IMR-90 (cell line): ENCODE data around the gene EIF4B. TPM values are rescaled to one million over a fixed set of nuclear protein-coding genes. Genes with fewer than 3 reads are reported as not detected.

Source experiments
- ATAC-seq: fragments of 200-7000 bp; cut with Tn5 transposase; 2 replicates; pipeline ENCODE4 v1.9.1; 2020; ENCODE audit warnings: low read depth, mild to moderate bottlenecking, moderate library complexity
- BruUV-seq: library from RNA; stranded (reverse); fragments of 400-500 nt; replicated peaks from 2 replicates; lab custom pipeline; 2021; lab: Mats Ljungman, UMichigan
- CTCF ChIA-PET: fragments of 300-600 bp; formaldehyde crosslinking; extraction: SDS; loops from one replicate; lab custom pipeline; 2021; ENCODE audit warnings: antibody characterized with exemption; lab: Yijun Ruan, JAX
- POLR2A ChIA-PET: fragments of 300-600 bp; sonication (Branson Sonifier 250); formaldehyde crosslinking; loops from one replicate; lab custom pipeline; 2022; ENCODE audit warnings: antibody characterized with exemption; ENCODE audit not compliant: unreplicated experiment; lab: Charles Lee
- DNase-seq: peaks from one replicate; pipeline ENCODE4 v3.0.0; 2013
- H2AFZ ChIP-seq: replicated peaks from 2 replicates; pipeline ENCODE3; 2013; ENCODE audit warnings: low read length, mild to moderate bottlenecking; ENCODE audit not compliant: poor library complexity
- H2AK5ac ChIP-seq: 2 replicates; pipeline ENCODE4 v1.6.1; 2013; ENCODE audit warnings: low read depth, low read length, inconsistent platforms
- H2AK9ac ChIP-seq: replicated peaks from 2 replicates; pipeline ENCODE3; 2013; ENCODE audit warnings: mild to moderate bottlenecking, low read depth, low read length, moderate library complexity; ENCODE audit not compliant: poor library complexity
- H2BK120ac ChIP-seq: 2 replicates; pipeline ENCODE4 v1.6.1; 2013; ENCODE audit warnings: low read depth, low read length, inconsistent platforms
- H2BK15ac ChIP-seq: 3 replicates; pipeline ENCODE4 v1.6.1; 2013; ENCODE audit warnings: low read depth, low read length, inconsistent platforms
- H2BK20ac ChIP-seq: 2 replicates; pipeline ENCODE4 v1.6.1; 2013; ENCODE audit warnings: low read depth, mild to moderate bottlenecking, inconsistent platforms, low read length, moderate library complexity
- H2BK5ac ChIP-seq: 2 replicates; pipeline ENCODE4 v1.6.1; 2013; ENCODE audit warnings: mild to moderate bottlenecking, low read depth, low read length, inconsistent platforms; ENCODE audit not compliant: poor library complexity, severe bottlenecking
- H3K14ac ChIP-seq: replicated peaks from 2 replicates; pipeline ENCODE4 v1.6.1; 2013; ENCODE audit warnings: low read depth, low read length, inconsistent platforms
- H3K18ac ChIP-seq: 2 replicates; pipeline ENCODE4 v1.6.1; 2013; ENCODE audit warnings: low read depth, low read length, control low read depth
- H3K23ac ChIP-seq: 2 replicates; pipeline ENCODE4 v1.6.1; 2013; ENCODE audit warnings: low read depth, low read length, inconsistent platforms
- H3K27ac ChIP-seq: 2 replicates; pipeline ENCODE4 v1.5.1; 2013; ENCODE audit warnings: mild to moderate bottlenecking, control low read depth, low read length; ENCODE audit not compliant: insufficient read depth
- H3K27me3 ChIP-seq: 2 replicates; pipeline ENCODE4 v1.6.1; 2013; ENCODE audit warnings: low read length; ENCODE audit not compliant: control insufficient read depth, insufficient read depth
- H3K36me3 ChIP-seq: 2 replicates; pipeline ENCODE4 v1.6.1; 2013; ENCODE audit warnings: low read length, mixed read lengths; ENCODE audit not compliant: control insufficient read depth, insufficient read depth
- H3K4ac ChIP-seq: 2 replicates; pipeline ENCODE4 v1.6.1; 2013; ENCODE audit warnings: low read depth, low read length, inconsistent platforms
- H3K4me1 ChIP-seq: 2 replicates; pipeline ENCODE4 v1.6.1; 2013; ENCODE audit warnings: low read length, mixed read lengths; ENCODE audit not compliant: control insufficient read depth, insufficient read depth
- H3K4me2 ChIP-seq: 2 replicates; pipeline ENCODE4 v1.6.1; 2013; ENCODE audit warnings: low read depth, mild to moderate bottlenecking, control low read depth, low read length, moderate library complexity
- H3K4me3 ChIP-seq: 2 replicates; pipeline ENCODE4 v1.5.1; 2013; ENCODE audit warnings: low read depth, mild to moderate bottlenecking, control low read depth, low read length, moderate library complexity; ENCODE audit not compliant: insufficient read depth
- H3K56ac ChIP-seq: 2 replicates; pipeline ENCODE4 v1.6.1; 2013; ENCODE audit warnings: low read length, inconsistent platforms; ENCODE audit not compliant: insufficient read depth; ENCODE audit errors: extremely low read depth
- H3K79me1 ChIP-seq, 2 experiments: 2 replicates each; pipeline ENCODE4 v1.6.1; 2013; ENCODE audit warnings: low read length in 2 of 2, inconsistent platforms in 1 of 2, low read depth in 1 of 2
- H3K9ac ChIP-seq: 2 replicates; pipeline ENCODE4 v1.6.1; 2013; ENCODE audit warnings: low read depth, low read length, control low read depth
- H3K9me1 ChIP-seq: 2 replicates; pipeline ENCODE4 v1.6.1; 2013; ENCODE audit warnings: low read length, inconsistent platforms; ENCODE audit not compliant: insufficient read depth
- H3K9me3 ChIP-seq: 2 replicates; pipeline ENCODE4 v1.6.1; 2013; ENCODE audit warnings: low read length; ENCODE audit not compliant: control insufficient read depth, insufficient read depth
- H4K20me1 ChIP-seq: 2 replicates; pipeline ENCODE4 v1.6.1; 2013; ENCODE audit warnings: low read length, inconsistent platforms; ENCODE audit not compliant: insufficient read depth
- H4K5ac ChIP-seq: 2 replicates; pipeline ENCODE4 v1.6.1; 2013; ENCODE audit warnings: mild to moderate bottlenecking, low read depth, low read length, control low read depth
- H4K8ac ChIP-seq, 2 experiments: 2 replicates each; pipeline ENCODE4 v1.6.1; 2013; ENCODE audit warnings: low read depth in 2 of 2, low read length in 2 of 2, control low read depth in 1 of 2, inconsistent platforms in 1 of 2
- H4K91ac ChIP-seq: 2 replicates; pipeline ENCODE4 v1.6.1; 2013; ENCODE audit warnings: low read depth, low read length, inconsistent platforms; ENCODE audit not compliant: insufficient read depth
- BHLHE40 ChIP-seq: fragments of 150-350 bp; IDR thresholded peaks from 2 replicates; pipeline ENCODE4 v1.6.1; 2016; ENCODE audit warnings: mild to moderate bottlenecking, low read depth, low read length
- CEBPB ChIP-seq: IDR thresholded peaks from 2 replicates; pipeline ENCODE4 v1.6.1; 2012; ENCODE audit warnings: low read depth, low read length, improper control_type of control experiment
- CHD1 ChIP-seq: IDR thresholded peaks from 2 replicates; pipeline ENCODE4 v1.6.1; 2012; ENCODE audit warnings: low read depth, low read length, improper control_type of control experiment
- CTCF ChIP-seq: conservative IDR thresholded peaks from 2 replicates; pipeline ENCODE4 v1.5.1; 2012; ENCODE audit warnings: mild to moderate bottlenecking, low read depth, low read length, improper control_type of control experiment
- ELK1 ChIP-seq: fragments of 150-350 bp; IDR thresholded peaks from 2 replicates; pipeline ENCODE4 v1.6.1; 2016; ENCODE audit warnings: low read depth, mild to moderate bottlenecking, low read length, moderate library complexity, borderline replicate concordance
- FOS ChIP-seq: fragments of 150-350 bp; IDR thresholded peaks from 2 replicates; pipeline ENCODE4 v1.6.1; 2016; ENCODE audit warnings: low read depth, low read length
- MAFK ChIP-seq: IDR thresholded peaks from 2 replicates; pipeline ENCODE4 v1.6.1; 2012; ENCODE audit warnings: low read depth, low read length, improper control_type of control experiment
- MAZ ChIP-seq: IDR thresholded peaks from 2 replicates; pipeline ENCODE4 v1.6.1; 2012; ENCODE audit warnings: low read depth, mild to moderate bottlenecking, low read length, improper control_type of control experiment, moderate library complexity, borderline replicate concordance
- MXI1 ChIP-seq: IDR thresholded peaks from 2 replicates; pipeline ENCODE4 v1.6.1; 2012; ENCODE audit warnings: low read depth, mild to moderate bottlenecking, low read length, moderate library complexity, borderline replicate concordance
- NFE2L2 ChIP-seq: fragments of 150-350 bp; IDR thresholded peaks from 2 replicates; pipeline ENCODE4 v1.6.1; 2016; ENCODE audit warnings: low read depth, mild to moderate bottlenecking, low read length
- POLR2A ChIP-seq: IDR thresholded peaks from 2 replicates; pipeline ENCODE4 v1.6.1; 2012; ENCODE audit warnings: mild to moderate bottlenecking, low read depth, low read length
- RAD21 ChIP-seq: IDR thresholded peaks from 2 replicates; pipeline ENCODE4 v1.6.1; 2012; ENCODE audit warnings: low read length, improper control_type of control experiment
- RCOR1 ChIP-seq: IDR thresholded peaks from 2 replicates; pipeline ENCODE4 v1.6.1; 2012; ENCODE audit warnings: mild to moderate bottlenecking, low read length, improper control_type of control experiment; ENCODE audit not compliant: insufficient replicate concordance
- RFX5 ChIP-seq: IDR thresholded peaks from 2 replicates; pipeline ENCODE4 v1.8.0; 2012; ENCODE audit warnings: low read depth, mild to moderate bottlenecking, low read length, moderate library complexity
- SMC3 ChIP-seq: fragments of 150-350 bp; IDR thresholded peaks from 2 replicates; pipeline ENCODE4 v1.6.1; 2016; ENCODE audit warnings: low read depth, mild to moderate bottlenecking, antibody characterized with exemption, low read length, moderate library complexity
- USF2 ChIP-seq: fragments of 150-350 bp; IDR thresholded peaks from 2 replicates; pipeline ENCODE4 v1.6.1; 2017; ENCODE audit warnings: mild to moderate bottlenecking, antibody characterized with exemption, low read length, low read depth
- WGBS, 2 experiments: methylation state at CpG; one replicate each; pipeline versions ENCODE4 v1.1.5 to v1.1.7; 2013; ENCODE audit warnings: missing lambda C conversion rate in 2 of 2; ENCODE audit not compliant: insufficient read length in 1 of 2; ENCODE audit errors: extremely low coverage in 2 of 2; 5-methylcytosine and 5-hydroxymethylcytosine counted together
- dilution Hi-C: fragments of 300-500 bp; cut with HindIII; formaldehyde crosslinking; loops from one replicate; pipeline ENCODE4 v1.14.3; 2018; ENCODE audit warnings: low sequenced_read_pairs; ENCODE audit not compliant: unreplicated experiment
- in situ Hi-C: fragments of 300-500 bp; cut with MboI; formaldehyde crosslinking; loops from 3 replicates; pipeline ENCODE4 v1.14.3; 2019; ENCODE audit warnings: low sequenced_read_pairs, inconsistent platforms, mixed read lengths
- intact Hi-C: fragments of 100-400 bp; cut with micrococcal nuclease; formaldehyde crosslinking; loops from 2 replicates; pipeline ENCODE4 v1.10.0; 2022
- polyA plus RNA-seq, 3 experiments: library from polyadenylated mRNA; depleted of rRNA; stranded (reverse); fragments of >200 nt; gene quantifications; 2 replicates each; pipeline ENCODE4 v1.2.3, GENCODE V29; 2012; ENCODE audit warnings: low replicate concordance in 1 of 3
- total RNA-seq: library from RNA; depleted of rRNA; stranded (reverse); fragments of >200 nt; gene quantifications from 2 replicates; pipeline ENCODE4 v1.2.3, GENCODE V29; 2012

The EIF4B gene
- total and polyA plus RNA-seq, 2 of the 4 experiments (the other 2 are of a cell fraction): 313 to 671 TPM

GRCh38 chr12:53034459-53034858, 28.2 kb downstream of the EIF4B start:
- DNase-seq (no peak), ATAC-seq (no peak)
- Histone ChIP-seq H2AK9ac (no peak overlapping the region), H3K27me3 (no peaks in the 10 kb centered on the region), H3K36me3 (peaks cover 72% of the 10 kb centered on the region), H3K18ac (no peak overlapping the region), H3K9me1 (no peaks in the 10 kb centered on the region), H3K27ac (no peak overlapping the region), H2BK20ac (no peak overlapping the region), H3K79me1 (peaks cover 8 to 32% of the 10 kb centered on the region in 2 experiments), H3K4me1 (no peaks in the 10 kb centered on the region), H2BK5ac (no peak overlapping the region), H3K14ac (no peak overlapping the region), H3K9me3 (no peaks in the 10 kb centered on the region), H2BK15ac (no peak overlapping the region), H2AK5ac (no peak overlapping the region), H3K4me2 (no peak overlapping the region), H4K8ac (no peak overlapping the region), H3K9ac (no peak overlapping the region), H3K56ac (no peak overlapping the region), H3K4ac (no peak overlapping the region), H4K5ac (no peak overlapping the region), H2BK120ac (no peak overlapping the region), H3K23ac (no peak overlapping the region), H4K91ac (no peak overlapping the region), H4K20me1 (peaks cover 14% of the 10 kb centered on the region), H3K4me3 (no peak overlapping the region), H2AFZ (no peak overlapping the region)
- ChIA-PET CTCF (no interaction called here), POLR2A (no interaction called here)
- no TSS peak for BruUV-seq
- in situ Hi-C loops (no loop called here), intact Hi-C loops (no loop called here), dilution Hi-C loops (no loop called here)
- TF ChIP-seq POLR2A: no peak
- no peak for TF ChIP-seq CTCF
- no peak for TF ChIP-seq RCOR1
- TF ChIP-seq MXI1: no peak
- TF ChIP-seq CHD1: no peak
- no peak for TF ChIP-seq SMC3
- no peak for TF ChIP-seq ELK1
- no peak for TF ChIP-seq MAFK
- TF ChIP-seq RFX5: no peak
- no peak for TF ChIP-seq USF2
- TF ChIP-seq MAZ: no peak
- TF ChIP-seq BHLHE40: no peak
- TF ChIP-seq NFE2L2: no peak
- no peak for TF ChIP-seq CEBPB
- TF ChIP-seq RAD21: no peak
- TF ChIP-seq FOS: no peak
- 60% methylated on average over 4 of the region's 8 CpGs; no CpG with 5 or more reads in 1 of the 2 experiments for WGBS, 2 experiments
